Kidney (tissue), 14 donors: Measurements from ENCODE around the gene SCARB2. TPM values are rescaled to one million over a fixed set of nuclear protein-coding genes. Genes with fewer than 3 reads are reported as not detected.

Source experiments
- DNase-seq, 5 donors: peaks; one replicate each; pipeline ENCODE4 v3.0.0-alpha.2; 2013 to 2020
- FAIRE-seq: peaks from 2 replicates; lab custom pipeline; 2012; peaks lifted over from hg19 to GRCh38; lab: Jason Lieb, UNC
- H3K27ac ChIP-seq, 2 donors: one replicate each; pipeline ENCODE4 v1.7.0; 2013; ENCODE audit warnings: low read depth in 2 of 2, low read length in 2 of 2, inconsistent platforms in 1 of 2
- H3K27me3 ChIP-seq: one replicate; pipeline ENCODE4 v1.7.1; 2013; ENCODE audit warnings: low read length, inconsistent platforms; ENCODE audit not compliant: control insufficient read depth, insufficient read depth
- H3K36me3 ChIP-seq, 3 donors: one replicate each; pipeline versions ENCODE4 v1.7.0 to v1.7.1; 2013; ENCODE audit warnings: low read length in 3 of 3, control low read depth in 1 of 3, inconsistent platforms in 1 of 3; ENCODE audit not compliant: insufficient read depth in 3 of 3, control insufficient read depth in 2 of 3
- H3K4me1 ChIP-seq, 3 donors: one replicate each; pipeline versions ENCODE4 v1.7.0 to v1.7.1; 2013; ENCODE audit warnings: low read length in 3 of 3, inconsistent platforms in 1 of 3, low read depth in 1 of 3; ENCODE audit not compliant: control insufficient read depth in 2 of 3, insufficient read depth in 2 of 3
- H3K4me3 ChIP-seq, 3 donors: one replicate each; pipeline versions ENCODE4 v1.7.0 to v1.8.1; 2013; ENCODE audit warnings: low read length in 3 of 3, control low read depth in 1 of 3, inconsistent platforms in 1 of 3
- H3K9ac ChIP-seq, 3 donors: one replicate each; pipeline versions ENCODE4 v1.7.0 to v1.7.1; 2013; ENCODE audit warnings: low read length in 3 of 3, control low read depth in 1 of 3, inconsistent platforms in 1 of 3
- H3K9me3 ChIP-seq, 3 donors: one replicate each; pipeline versions ENCODE4 v1.7.0 to v1.7.1; 2013; ENCODE audit warnings: low read length in 3 of 3, control low read depth in 1 of 3, inconsistent platforms in 1 of 3; ENCODE audit not compliant: control insufficient read depth in 2 of 3, insufficient read depth in 1 of 3
- CTCF ChIP-seq: IDR thresholded peaks from 3 replicates; pipeline ENCODE4 v1.5.1; 2012; ENCODE audit warnings: mild to moderate bottlenecking, moderate library complexity, borderline replicate concordance; ENCODE audit not compliant: insufficient read depth; ENCODE audit errors: extremely low read depth
- intact Hi-C: fragments of 100-400 bp; cut with DNase I; formaldehyde crosslinking; loops from one replicate; pipeline ENCODE4 v1.11.1; 2022
- polyA plus RNA-seq: library from polyadenylated mRNA; stranded (reverse); fragments of 350-450 nt; fragmentation: Illumina TruSeq; extraction: RNeasy Lipid Tissue Mini Kit (QIAGEN cat#74804); gene quantifications from one replicate; pipeline ENCODE4 v1.2.3, GENCODE V29; 2014; ENCODE audit warnings: low read depth, low replicate concordance; ENCODE audit not compliant: insufficient read depth
- total RNA-seq: library from RNA; stranded (reverse); fragmentation: NEBNext Ultra II Directional; extraction: Animal tissue kit (Norgen Biotek cat#: 25700); gene quantifications from one replicate; pipeline ENCODE4 v1.2.1, GENCODE V29; 2021
- donor health status: control.
- donor health status: control.
- donor health status: control.
- donor health status: control.
- donor health status: control.
- donor health status: DM: yes; HTN: yes; CAD: no.
- donor health status: Normal renal cell carcinoma (clear cell type).

The SCARB2 gene
- total and polyA plus RNA-seq, 2 donors from 2014 or later, result 75.5 to 151 TPM

GRCh38 chr4:76238236-76238635 is 24.6 kb upstream of the SCARB2 start:
- Histone ChIP-seq H3K36me3 (no peaks in the 10 kb centered on the region), H3K9ac (no peak overlapping the region), H3K9me3 (peaks cover 0 to 11% (median 2%) of the 10 kb centered on the region in 3 donors), H3K4me1 (no peaks in the 10 kb centered on the region), H3K4me3 (no peak overlapping the region), H3K27me3 (no peaks in the 10 kb centered on the region), H3K27ac (no peak overlapping the region)
- DNase-seq (no peak), FAIRE-seq (no peak)
- intact Hi-C loops, result no loop called here
- TF ChIP-seq CTCF, result no peak

DNA sequence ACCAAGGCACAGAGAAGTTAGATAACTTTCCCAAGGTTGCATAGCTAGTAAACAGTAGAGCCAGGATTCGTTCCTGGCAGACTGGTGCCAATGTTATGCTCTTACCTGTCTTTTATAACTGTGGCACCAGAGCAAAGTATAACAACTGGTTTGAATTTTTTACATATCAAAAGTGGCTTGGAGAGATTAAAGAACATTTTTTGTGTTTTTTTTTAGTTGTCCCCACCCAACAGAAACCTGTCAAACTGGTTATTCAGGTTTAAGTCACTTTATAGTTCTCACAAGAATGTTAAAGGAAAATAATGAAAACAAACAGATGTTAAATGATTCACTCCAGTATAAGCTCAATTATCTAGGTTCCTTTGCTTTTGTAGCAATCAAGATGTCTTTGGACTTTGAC is 22.3 kb upstream of the SCARB2 start:
- no peak for FAIRE-seq
- peak in 2 of 5 donors; percentile 57 to 72 for DNase-seq
- Histone ChIP-seq H3K9ac (no peak overlapping the region), H3K27ac (peak overlapping the region in 1 of 2 donors; percentile 15), H3K4me1 (no peaks in the 10 kb centered on the region), H3K27me3 (no peaks in the 10 kb centered on the region), H3K36me3 (no peaks in the 10 kb centered on the region), H3K9me3 (peaks cover 0 to 11% (median 2%) of the 10 kb centered on the region in 3 donors), H3K4me3 (no peak overlapping the region)
- TF ChIP-seq CTCF, result no peak
- intact Hi-C loops, result no loop called here

GRCh38 chr4:76235407-76235806 is 21.8 kb upstream of the SCARB2 start:
- no peak overlapping the region for H3K9ac ChIP-seq
- TF ChIP-seq CTCF, result no peak
- intact Hi-C loops, result no loop called here

DNA sequence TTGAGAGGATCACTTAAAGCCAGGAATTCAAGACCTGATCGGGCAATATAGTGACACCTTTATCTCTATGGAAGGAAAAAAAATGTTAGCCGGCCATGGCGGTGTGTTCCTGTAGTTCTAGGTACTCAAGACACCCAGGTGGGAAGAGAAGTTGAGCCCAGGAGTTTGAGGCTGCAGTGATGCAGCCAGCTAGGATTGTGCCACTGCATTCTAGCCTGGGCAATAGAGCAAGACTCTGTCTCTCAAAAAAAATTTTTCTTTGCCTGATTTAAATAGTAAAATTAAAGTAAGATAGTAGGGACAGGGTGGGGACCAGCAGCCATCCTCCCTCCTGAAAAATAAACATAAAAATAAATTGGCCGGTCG is 21.0 kb upstream of the SCARB2 start:
- DNase-seq (no peak), FAIRE-seq (no peak)
- TF ChIP-seq CTCF, result no peak
- Histone ChIP-seq H3K9me3 (peaks cover 0 to 3% (median under 1%) of the 10 kb centered on the region in 3 donors), H3K4me3 (no peak overlapping the region), H3K27ac (no peak overlapping the region), H3K4me1 (no peaks in the 10 kb centered on the region), H3K9ac (no peak overlapping the region), H3K27me3 (no peaks in the 10 kb centered on the region), H3K36me3 (no peaks in the 10 kb centered on the region)
- intact Hi-C loops, result no loop called here

More at GRCh38 chr4:76235407-76235806, 21.8 kb upstream of the SCARB2 start:
- peak overlapping the region in 1 of 2 donors; percentile 15 for H3K27ac ChIP-seq
- no peak for FAIRE-seq
- H3K9me3 ChIP-seq, result peaks cover 0 to 10% (median 2%) of the 10 kb centered on the region in 3 donors
- no peaks in the 10 kb centered on the region for H3K27me3 ChIP-seq
- H3K36me3 ChIP-seq, result no peaks in the 10 kb centered on the region
- H3K4me3 ChIP-seq, result no peak overlapping the region
- no peak for DNase-seq
- H3K4me1 ChIP-seq, result no peaks in the 10 kb centered on the region
